Caco-2 (cell line): ENCODE data around the gene KY. TPM values are rescaled to one million over a fixed set of nuclear protein-coding genes. Genes with fewer than 3 reads are reported as not detected.
A peak's percentile ranks its signal among the peaks of the same experiment; 100 is the strongest.

Experiments
- BruUV-seq: library from RNA; stranded (reverse); fragments of 400-500 nt; replicated peaks from 2 replicates; lab custom pipeline; 2021; lab: Mats Ljungman, UMichigan
- CTCF ChIA-PET: fragments of 300-600 bp; sonication (Branson Sonifier 250); formaldehyde crosslinking; loops from one replicate; lab custom pipeline; 2022; ENCODE audit warnings: antibody characterized with exemption; lab: Charles Lee
- POLR2A ChIA-PET: fragments of 300-600 bp; sonication (Branson Sonifier 250); formaldehyde crosslinking; loops from one replicate; lab custom pipeline; 2022; ENCODE audit warnings: antibody characterized with exemption; lab: Charles Lee
- DNase-seq, 2 experiments: peaks; one replicate each; pipeline versions ENCODE4 v3.0.0 to v3.0.0-alpha.2; 2020 to 2022
- H3K27me3 ChIP-seq: replicated peaks from 2 replicates; pipeline ENCODE4 v1.6.0; 2011; ENCODE audit warnings: low read length; ENCODE audit not compliant: control insufficient read depth, insufficient read depth
- H3K36me3 ChIP-seq: 2 replicates; pipeline ENCODE4 v1.5.1; 2011; ENCODE audit warnings: low read length; ENCODE audit not compliant: control insufficient read depth, insufficient read depth
- H3K4me1 ChIP-seq: fragments of 250-450 bp; sonication (Bioruptor Pico); 2 replicates; pipeline ENCODE4 v1.5.1; 2020; ENCODE audit warnings: mild to moderate bottlenecking
- H3K4me3 ChIP-seq: 2 replicates; pipeline ENCODE4 v1.5.1; 2011; ENCODE audit warnings: low read depth, mild to moderate bottlenecking, control low read depth, low read length
- H3K9me3 ChIP-seq: fragments of 250-450 bp; sonication (Bioruptor Pico); 2 replicates; pipeline ENCODE4 v1.5.1; 2020; ENCODE audit warnings: mild to moderate bottlenecking, moderate library complexity
- H3K27ac Mint-ChIP-seq: one replicate; pipeline ENCODE4 v1.8.0; 2022; ENCODE audit warnings: mixed read lengths; ENCODE audit not compliant: unreplicated experiment
- H3K27me3 Mint-ChIP-seq: one replicate; pipeline ENCODE4 v1.8.0; 2022; ENCODE audit warnings: mixed read lengths; ENCODE audit not compliant: insufficient read depth, unreplicated experiment
- H3K36me3 Mint-ChIP-seq: one replicate; pipeline ENCODE4 v1.8.0; 2022; ENCODE audit warnings: mild to moderate bottlenecking, mixed read lengths; ENCODE audit not compliant: insufficient read depth, unreplicated experiment
- H3K4me1 Mint-ChIP-seq: one replicate; pipeline ENCODE4 v1.8.0; 2022; ENCODE audit warnings: low read depth, mixed read lengths; ENCODE audit not compliant: unreplicated experiment
- H3K4me3 Mint-ChIP-seq: one replicate; pipeline ENCODE4 v1.8.0; 2022; ENCODE audit warnings: mild to moderate bottlenecking, moderate library complexity, mixed read lengths; ENCODE audit not compliant: unreplicated experiment
- H3K9me3 Mint-ChIP-seq: one replicate; pipeline ENCODE4 v1.8.0; 2022; ENCODE audit warnings: mixed read lengths; ENCODE audit not compliant: unreplicated experiment
- CTCF ChIP-seq, 2 experiments: fragments of 200-600 bp in 1 of 2; IDR thresholded peaks; 1 replicate in 1 of 2; 2 replicates in 1 of 2; pipeline versions ENCODE4 v1.5.1 to v1.8.0; 2011 to 2022; ENCODE audit warnings: antibody characterized with exemption in 1 of 2, control low read depth in 1 of 2, inconsistent platforms in 1 of 2, low read depth in 1 of 2, low read length in 1 of 2, mild to moderate bottlenecking in 1 of 2, moderate library complexity in 1 of 2; ENCODE audit not compliant: insufficient read depth in 1 of 2, severe bottlenecking in 1 of 2, unreplicated experiment in 1 of 2
- intact Hi-C: fragments of 100-400 bp; cut with micrococcal nuclease; formaldehyde crosslinking; loops from one replicate; pipeline ENCODE4 v1.10.0; 2022; ENCODE audit not compliant: unreplicated experiment
- total RNA-seq: library from RNA; stranded (reverse); gene quantifications from 2 replicates; pipeline ENCODE4 v1.2.3, GENCODE V29; 2022

Gene KY
- total RNA-seq, 1 experiment from 2014 or later: not detected

GRCh38 chr3:134677987-134678308 is 27.1 kb upstream of the KY start:
- Mint-ChIP-seq H3K9me3 (peaks cover 30% of the 10 kb centered on the region), H3K27ac (no peak overlapping the region), H3K4me1 (no peaks in the 10 kb centered on the region), H3K27me3 (peaks cover 22% of the 10 kb centered on the region), H3K4me3 (no peak overlapping the region), H3K36me3 (no peaks in the 10 kb centered on the region)
- POLR2A ChIA-PET: no interaction called here
- H3K27me3 ChIP-seq: no peaks in the 10 kb centered on the region
- no peak overlapping the region for H3K4me3 ChIP-seq
- intact Hi-C loops: loop anchor here (2.0 kb wide), 1 partner anchor 77 kb away; no protein-coding TSS in a partner anchor
- peaks cover 5% of the 10 kb centered on the region; the same call in 1 of the 2 replicates for H3K9me3 ChIP-seq
- CTCF ChIA-PET: no interaction called here
- no peaks in the 10 kb centered on the region for H3K4me1 ChIP-seq
- no peaks in the 10 kb centered on the region for H3K36me3 ChIP-seq
- no TSS peak for BruUV-seq
- no peak for DNase-seq
- no peak for TF ChIP-seq CTCF (IDR thresholded peaks at IDR 0.05; ENCODE audit: insufficient read depth in 1 of 2, low read depth in 1 of 2, low read length in 1 of 2, severe bottlenecking in 1 of 2, unreplicated experiment in 1 of 2)

- Histone ChIP-seq H3K9me3 (peaks cover 5% of the 10 kb centered on the region; the same call in 1 of the 2 replicates), H3K27me3 (no peaks in the 10 kb centered on the region), H3K4me3 (no peak overlapping the region), H3K4me1 (no peaks in the 10 kb centered on the region), H3K36me3 (no peaks in the 10 kb centered on the region)
- no TSS peak for BruUV-seq
- intact Hi-C loops: loop anchor here (2.0 kb wide), 1 partner anchor 77 kb away; no protein-coding TSS in a partner anchor
- Mint-ChIP-seq H3K4me3 (no peak overlapping the region), H3K27ac (no peak overlapping the region), H3K9me3 (peaks cover 36% of the 10 kb centered on the region), H3K36me3 (no peaks in the 10 kb centered on the region), H3K4me1 (no peaks in the 10 kb centered on the region), H3K27me3 (peaks cover 25% of the 10 kb centered on the region)
- CTCF ChIA-PET: no interaction called here
- DNase-seq: peak in 1 of 2 experiments; percentile 28
- POLR2A ChIA-PET: no interaction called here
- TF ChIP-seq CTCF (IDR thresholded peaks at IDR 0.05; ENCODE audit: insufficient read depth in 1 of 2, low read depth in 1 of 2, low read length in 1 of 2, severe bottlenecking in 1 of 2, unreplicated experiment in 1 of 2): peak in 1 of 2 experiments; percentile 27
Measured at GRCh38 chr3:134677196-134677986, 26.6 kb upstream of the KY start.

GRCh38 chr3:134675726-134676256 is 25.0 kb upstream of the KY start:
- no TSS peak for BruUV-seq
- no peaks in the 10 kb centered on the region for H3K36me3 ChIP-seq
- CTCF ChIA-PET: no interaction called here

More at GRCh38 chr3:134675726-134676256, 25.0 kb upstream of the KY start:
- H3K4me3 Mint-ChIP-seq: no peak overlapping the region
- H3K27me3 Mint-ChIP-seq: peaks cover 30% of the 10 kb centered on the region
- peaks cover 39% of the 10 kb centered on the region for H3K9me3 Mint-ChIP-seq
- H3K4me1 Mint-ChIP-seq: no peaks in the 10 kb centered on the region
- no peaks in the 10 kb centered on the region for H3K36me3 Mint-ChIP-seq
- no peaks in the 10 kb centered on the region for H3K27me3 ChIP-seq
- H3K27ac Mint-ChIP-seq: no peak overlapping the region
- H3K4me1 ChIP-seq: no peaks in the 10 kb centered on the region
- peaks cover 5% of the 10 kb centered on the region; the same call in 1 of the 2 replicates for H3K9me3 ChIP-seq
- POLR2A ChIA-PET: no interaction called here
- no peak overlapping the region for H3K4me3 ChIP-seq
- no peak for TF ChIP-seq CTCF (IDR thresholded peaks at IDR 0.05; ENCODE audit: insufficient read depth in 1 of 2, low read depth in 1 of 2, low read length in 1 of 2, severe bottlenecking in 1 of 2, unreplicated experiment in 1 of 2)
- intact Hi-C loops: loop anchor here (2.0 kb wide), 1 partner anchor 75 kb away; no protein-coding TSS in a partner anchor
- DNase-seq: no peak
